Astrocyte (in vitro differentiated cells and primary cell): Measurements from ENCODE around the gene IL16. TPM values are rescaled to one million over a fixed set of nuclear protein-coding genes. Genes with fewer than 3 reads are reported as not detected.

Experiments used
- DNase-seq: peaks from one replicate; pipeline ENCODE4 v3.0.0-alpha.2; 2010; ENCODE audit warnings: low read depth
- FAIRE-seq: peaks from 2 replicates; lab custom pipeline; 2011; peaks lifted over from hg19 to GRCh38; lab: Jason Lieb, UNC
- H2AFZ ChIP-seq: 2 replicates; pipeline ENCODE4 v1.6.0; 2012; ENCODE audit warnings: low read depth, low read length, inconsistent platforms
- H3K27ac ChIP-seq: 2 replicates; pipeline ENCODE4 v1.5.1; 2011; ENCODE audit warnings: low read depth, low read length, inconsistent platforms
- H3K27me3 ChIP-seq: 2 replicates; pipeline ENCODE4 v1.6.0; 2011; ENCODE audit warnings: low read length, inconsistent platforms; ENCODE audit not compliant: insufficient read depth
- H3K36me3 ChIP-seq: 2 replicates; pipeline ENCODE4 v1.5.1; 2011; ENCODE audit warnings: low read length, inconsistent platforms; ENCODE audit not compliant: insufficient read depth
- H3K4me1 ChIP-seq: 2 replicates; pipeline ENCODE4 v1.5.1; 2011; ENCODE audit warnings: low read length, inconsistent platforms; ENCODE audit not compliant: insufficient read depth
- H3K4me2 ChIP-seq: 2 replicates; pipeline ENCODE4 v1.6.0; 2012; ENCODE audit warnings: low read length, inconsistent platforms
- H3K4me3 ChIP-seq: 2 replicates; pipeline ENCODE4 v1.5.1; 2011; ENCODE audit warnings: low read depth, mild to moderate bottlenecking, low read length, inconsistent platforms; ENCODE audit not compliant: insufficient read depth
- H3K79me2 ChIP-seq: 2 replicates; pipeline ENCODE4 v1.6.0; 2012; ENCODE audit warnings: mild to moderate bottlenecking, low read length, inconsistent platforms; ENCODE audit not compliant: insufficient read depth
- H3K9ac ChIP-seq: 2 replicates; pipeline ENCODE4 v1.6.0; 2012; ENCODE audit warnings: mild to moderate bottlenecking, low read length, inconsistent platforms
- H3K9me3 ChIP-seq: 2 replicates; pipeline ENCODE4 v1.5.1; 2012; ENCODE audit warnings: low read depth, mild to moderate bottlenecking, low read length, inconsistent platforms; ENCODE audit not compliant: insufficient read depth
- H4K20me1 ChIP-seq: 2 replicates; pipeline ENCODE4 v1.6.0; 2012; ENCODE audit warnings: low read length, inconsistent platforms; ENCODE audit not compliant: insufficient read depth
- H3K27ac Mint-ChIP-seq: one replicate; pipeline ENCODE4 v1.8.0; 2021; ENCODE audit warnings: mild to moderate bottlenecking, mixed read lengths; ENCODE audit not compliant: unreplicated experiment
- H3K27me3 Mint-ChIP-seq: one replicate; pipeline ENCODE4 v1.8.0; 2021; ENCODE audit warnings: low read depth, mixed read lengths; ENCODE audit not compliant: unreplicated experiment
- H3K36me3 Mint-ChIP-seq: one replicate; pipeline ENCODE4 v1.8.0; 2021; ENCODE audit warnings: low read depth, mixed read lengths; ENCODE audit not compliant: unreplicated experiment
- H3K4me1 Mint-ChIP-seq: one replicate; pipeline ENCODE4 v1.8.0; 2021; ENCODE audit warnings: low read depth, mixed read lengths; ENCODE audit not compliant: unreplicated experiment
- H3K4me3 Mint-ChIP-seq: one replicate; pipeline ENCODE4 v1.8.0; 2021; ENCODE audit warnings: mild to moderate bottlenecking, moderate library complexity, mixed read lengths; ENCODE audit not compliant: unreplicated experiment
- H3K9me3 Mint-ChIP-seq: one replicate; pipeline ENCODE4 v1.8.0; 2021; ENCODE audit warnings: mild to moderate bottlenecking, mixed read lengths; ENCODE audit not compliant: unreplicated experiment
- EZH2 ChIP-seq: IDR thresholded peaks from 2 replicates; pipeline ENCODE4 v1.6.1; 2012; ENCODE audit warnings: mild to moderate bottlenecking, low read length, inconsistent platforms; ENCODE audit not compliant: insufficient read depth
- total RNA-seq: library from RNA; stranded (reverse); gene quantifications from 2 replicates; pipeline ENCODE4 v1.2.1, GENCODE V29; 2021
- TF ChIP-seq, protein P1 (sequence below): IDR thresholded peaks from 2 replicates; pipeline ENCODE4 v1.5.1; 2011; ENCODE audit warnings: low read depth, mild to moderate bottlenecking, inconsistent platforms, low read length, moderate library complexity; ENCODE audit not compliant: insufficient read depth

Gene IL16
- total RNA-seq, 1 donor from 2014 or later = 0.36 TPM

DNA sequence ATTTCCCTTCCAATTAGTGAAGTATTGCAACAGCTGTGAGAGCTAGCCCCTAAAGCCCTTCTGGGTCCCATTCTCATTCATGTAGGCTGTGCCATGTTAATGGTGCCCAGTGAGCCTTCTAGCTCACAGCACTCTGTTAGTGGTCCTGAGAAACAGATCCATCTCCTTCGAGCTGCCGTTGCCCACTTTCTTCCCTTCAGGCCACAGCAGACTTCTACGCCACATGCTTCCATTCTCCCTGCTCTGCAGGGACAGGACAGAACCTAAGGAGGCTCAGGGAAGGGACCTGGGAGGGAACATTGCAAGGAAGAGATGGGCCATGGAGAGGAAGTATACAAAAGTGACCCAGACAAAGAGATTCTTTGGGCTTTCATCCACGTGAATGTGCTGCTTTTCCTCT, 139.0 kb downstream of the IL16 start:
- DNase-seq = no peak
- TF ChIP-seq, protein P1, sequence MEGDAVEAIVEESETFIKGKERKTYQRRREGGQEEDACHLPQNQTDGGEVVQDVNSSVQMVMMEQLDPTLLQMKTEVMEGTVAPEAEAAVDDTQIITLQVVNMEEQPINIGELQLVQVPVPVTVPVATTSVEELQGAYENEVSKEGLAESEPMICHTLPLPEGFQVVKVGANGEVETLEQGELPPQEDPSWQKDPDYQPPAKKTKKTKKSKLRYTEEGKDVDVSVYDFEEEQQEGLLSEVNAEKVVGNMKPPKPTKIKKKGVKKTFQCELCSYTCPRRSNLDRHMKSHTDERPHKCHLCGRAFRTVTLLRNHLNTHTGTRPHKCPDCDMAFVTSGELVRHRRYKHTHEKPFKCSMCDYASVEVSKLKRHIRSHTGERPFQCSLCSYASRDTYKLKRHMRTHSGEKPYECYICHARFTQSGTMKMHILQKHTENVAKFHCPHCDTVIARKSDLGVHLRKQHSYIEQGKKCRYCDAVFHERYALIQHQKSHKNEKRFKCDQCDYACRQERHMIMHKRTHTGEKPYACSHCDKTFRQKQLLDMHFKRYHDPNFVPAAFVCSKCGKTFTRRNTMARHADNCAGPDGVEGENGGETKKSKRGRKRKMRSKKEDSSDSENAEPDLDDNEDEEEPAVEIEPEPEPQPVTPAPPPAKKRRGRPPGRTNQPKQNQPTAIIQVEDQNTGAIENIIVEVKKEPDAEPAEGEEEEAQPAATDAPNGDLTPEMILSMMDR = no peak
- Histone ChIP-seq H3K27me3 (peaks cover 2% of the 10 kb centered on the region), H3K4me2 (no peak overlapping the region), H3K4me1 (peaks cover 9% of the 10 kb centered on the region), H3K36me3 (no peaks in the 10 kb centered on the region), H3K79me2 (no peaks in the 10 kb centered on the region), H2AFZ (no peak overlapping the region), H3K27ac (no peak overlapping the region), H4K20me1 (no peaks in the 10 kb centered on the region), H3K4me3 (no peak overlapping the region), H3K9me3 (no peaks in the 10 kb centered on the region), H3K9ac (no peak overlapping the region)
- Mint-ChIP-seq H3K4me3 (no peak overlapping the region), H3K36me3 (no peaks in the 10 kb centered on the region), H3K4me1 (peaks cover 22% of the 10 kb centered on the region), H3K27me3 (peaks cover 2% of the 10 kb centered on the region), H3K27ac (no peak overlapping the region), H3K9me3 (no peaks in the 10 kb centered on the region)
- no peak for FAIRE-seq

DNA sequence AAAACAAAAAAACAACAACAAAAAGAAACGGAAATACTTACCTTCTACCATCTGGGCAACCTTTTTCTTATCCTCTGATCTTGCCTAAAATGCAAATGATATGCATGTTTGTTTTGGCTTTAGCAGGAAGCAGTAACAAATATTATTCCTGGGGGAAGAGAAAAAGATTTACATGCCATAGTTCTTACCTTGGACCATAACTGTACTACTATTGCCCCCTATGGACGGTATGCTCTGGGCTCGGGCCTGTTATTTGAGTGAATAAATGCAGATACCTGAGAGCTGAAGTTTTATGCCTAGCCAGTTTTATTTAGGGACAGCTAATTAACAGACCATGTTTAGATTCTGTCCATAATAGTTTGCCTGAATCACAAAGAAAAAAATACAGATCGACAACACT, 139.9 kb downstream of the IL16 start:
- Histone ChIP-seq H3K36me3 (no peaks in the 10 kb centered on the region), H3K4me2 (no peak overlapping the region), H3K4me3 (no peak overlapping the region), H3K4me1 (peaks cover 9% of the 10 kb centered on the region), H4K20me1 (no peaks in the 10 kb centered on the region), H3K9me3 (no peaks in the 10 kb centered on the region), H3K27me3 (peaks cover 2% of the 10 kb centered on the region), H3K27ac (no peak overlapping the region), H3K79me2 (no peaks in the 10 kb centered on the region), H3K9ac (no peak overlapping the region), H2AFZ (no peak overlapping the region)
- H3K9me3 Mint-ChIP-seq = no peaks in the 10 kb centered on the region
- peaks cover 14% of the 10 kb centered on the region for H3K4me1 Mint-ChIP-seq
- peak; percentile 18 for DNase-seq
- FAIRE-seq = peak; percentile 13
- no peak overlapping the region for H3K27ac Mint-ChIP-seq
- TF ChIP-seq EZH2 = no peak
- TF ChIP-seq, protein P1 = peak; percentile 39
- H3K27me3 Mint-ChIP-seq = peaks cover 2% of the 10 kb centered on the region
- no peak overlapping the region for H3K4me3 Mint-ChIP-seq
- H3K36me3 Mint-ChIP-seq = no peaks in the 10 kb centered on the region

DNA sequence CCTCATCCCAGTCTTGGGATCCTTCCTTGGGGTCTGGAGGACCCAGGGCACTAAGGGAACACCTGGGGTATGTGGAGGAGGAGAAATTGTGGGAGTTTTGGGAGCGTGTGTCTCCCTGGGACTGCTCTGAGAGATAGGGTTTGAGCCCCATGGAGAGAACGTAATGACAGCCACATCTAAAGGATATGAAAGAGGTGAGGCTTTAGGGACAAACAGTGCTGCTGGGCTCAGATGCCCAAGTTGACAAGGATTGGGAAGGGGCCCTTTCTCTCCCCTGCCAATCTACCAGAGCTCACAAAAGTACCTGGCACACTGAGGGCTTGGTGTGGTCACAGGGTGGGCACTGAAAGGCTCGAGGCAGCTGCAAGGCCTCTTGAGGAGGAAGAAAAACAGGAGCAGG, 140.6 kb downstream of the IL16 start:
- H3K27ac Mint-ChIP-seq = no peak overlapping the region
- peaks cover 2% of the 10 kb centered on the region for H3K27me3 Mint-ChIP-seq
- no peaks in the 10 kb centered on the region for H3K36me3 ChIP-seq
- H3K9me3 Mint-ChIP-seq = no peaks in the 10 kb centered on the region
- H4K20me1 ChIP-seq = no peaks in the 10 kb centered on the region
- H3K4me1 ChIP-seq = peaks cover 9% of the 10 kb centered on the region
- H3K9me3 ChIP-seq = no peaks in the 10 kb centered on the region
- TF ChIP-seq, protein P1 = no peak
- no peak for TF ChIP-seq EZH2
- no peak overlapping the region for H3K4me2 ChIP-seq
- H3K79me2 ChIP-seq = no peaks in the 10 kb centered on the region
- H3K4me3 ChIP-seq = no peak overlapping the region
- H3K4me1 Mint-ChIP-seq = peaks cover 10% of the 10 kb centered on the region
- DNase-seq (no peak), FAIRE-seq (no peak)
- no peak overlapping the region for H3K4me3 Mint-ChIP-seq
- peaks cover 2% of the 10 kb centered on the region for H3K27me3 ChIP-seq
- no peaks in the 10 kb centered on the region for H3K36me3 Mint-ChIP-seq
- H3K9ac ChIP-seq = no peak overlapping the region
- no peak overlapping the region for H2AFZ ChIP-seq
- H3K27ac ChIP-seq = no peak overlapping the region
